Glutamatergic neuron (in vitro differentiated cells): ENCODE measurements around the gene TLE1. TPM values are rescaled to one million over a fixed set of nuclear protein-coding genes. Genes with fewer than 3 reads are reported as not detected.
A peak's percentile ranks its signal among the peaks of the same experiment; 100 is the strongest.
"Not testable (repeated sequence)": the region's sequence is repeated elsewhere in the genome, so short reads cannot be mapped to it uniquely, and the experiment has no call there.

Experiments used
- DNase-seq: peaks from one replicate; pipeline ENCODE4 v3.0.0; 2022
- H3K27ac Mint-ChIP-seq: one replicate; pipeline ENCODE4 v1.8.0; 2020; ENCODE audit warnings: mild to moderate bottlenecking, mixed read lengths, inconsistent platforms; ENCODE audit not compliant: unreplicated experiment
- H3K27me3 Mint-ChIP-seq: one replicate; pipeline ENCODE4 v1.8.0; 2020; ENCODE audit warnings: mild to moderate bottlenecking, moderate library complexity, mixed read lengths, inconsistent platforms; ENCODE audit not compliant: unreplicated experiment
- H3K36me3 Mint-ChIP-seq: one replicate; pipeline ENCODE4 v1.8.0; 2020; ENCODE audit warnings: mild to moderate bottlenecking, mixed read lengths, inconsistent platforms; ENCODE audit not compliant: unreplicated experiment
- H3K4me1 Mint-ChIP-seq: one replicate; pipeline ENCODE4 v1.8.0; 2020; ENCODE audit warnings: mild to moderate bottlenecking, low read depth, mixed read lengths, inconsistent platforms; ENCODE audit not compliant: unreplicated experiment
- H3K4me3 Mint-ChIP-seq: one replicate; pipeline ENCODE4 v1.8.0; 2020; ENCODE audit warnings: mild to moderate bottlenecking, mixed read lengths, inconsistent platforms; ENCODE audit not compliant: unreplicated experiment
- H3K9me3 Mint-ChIP-seq: one replicate; pipeline ENCODE4 v1.8.0; 2020; ENCODE audit warnings: mild to moderate bottlenecking, moderate library complexity, mixed read lengths, inconsistent platforms; ENCODE audit not compliant: unreplicated experiment
- total RNA-seq: library from RNA; stranded (reverse); fragmentation: NEBNext Ultra II Directional; extraction: Animal tissue kit (Norgen Biotek cat#: 25700); gene quantifications from one replicate; pipeline ENCODE4 v1.2.1, GENCODE V29; 2021; ENCODE audit not compliant: unreplicated experiment
- TF ChIP-seq, protein P1 (sequence below): fragments of 200-600 bp; sonication (generic); IDR thresholded peaks from one replicate; pipeline ENCODE4 v1.5.0; 2021; ENCODE audit not compliant: partially characterized antibody, unreplicated experiment

The TLE1 gene
- total RNA-seq, 1 donor from 2014 or later, result 345 TPM

DNA sequence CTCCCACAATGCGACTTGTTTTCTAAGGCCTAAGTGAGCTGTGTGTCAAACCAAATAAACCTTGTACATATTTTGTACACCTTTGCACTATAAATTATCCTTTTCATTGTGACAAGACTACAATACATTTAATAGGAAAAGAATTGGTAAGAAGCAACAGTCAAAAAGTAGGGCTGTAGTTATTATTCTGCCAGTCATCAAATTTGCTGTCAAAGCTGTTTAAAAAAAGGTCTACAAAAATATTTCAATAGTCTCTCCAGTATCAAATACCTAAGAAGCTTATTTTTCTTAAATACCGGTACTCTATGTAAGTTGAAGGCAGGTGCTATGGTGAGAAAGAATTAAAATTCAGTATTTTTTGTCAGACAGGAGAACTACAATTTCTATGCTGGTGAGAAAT, 40.5 kb downstream of the TLE1 start:
- Mint-ChIP-seq H3K27me3 (peaks cover 26% of the 10 kb centered on the region), H3K4me3 (peak overlapping the region; percentile 82), H3K4me1 (peaks cover 63% of the 10 kb centered on the region), H3K27ac (peak overlapping the region; percentile 98), H3K9me3 (peaks cover 29% of the 10 kb centered on the region), H3K36me3 (peaks cover 7% of the 10 kb centered on the region)
- TF ChIP-seq, protein P1, sequence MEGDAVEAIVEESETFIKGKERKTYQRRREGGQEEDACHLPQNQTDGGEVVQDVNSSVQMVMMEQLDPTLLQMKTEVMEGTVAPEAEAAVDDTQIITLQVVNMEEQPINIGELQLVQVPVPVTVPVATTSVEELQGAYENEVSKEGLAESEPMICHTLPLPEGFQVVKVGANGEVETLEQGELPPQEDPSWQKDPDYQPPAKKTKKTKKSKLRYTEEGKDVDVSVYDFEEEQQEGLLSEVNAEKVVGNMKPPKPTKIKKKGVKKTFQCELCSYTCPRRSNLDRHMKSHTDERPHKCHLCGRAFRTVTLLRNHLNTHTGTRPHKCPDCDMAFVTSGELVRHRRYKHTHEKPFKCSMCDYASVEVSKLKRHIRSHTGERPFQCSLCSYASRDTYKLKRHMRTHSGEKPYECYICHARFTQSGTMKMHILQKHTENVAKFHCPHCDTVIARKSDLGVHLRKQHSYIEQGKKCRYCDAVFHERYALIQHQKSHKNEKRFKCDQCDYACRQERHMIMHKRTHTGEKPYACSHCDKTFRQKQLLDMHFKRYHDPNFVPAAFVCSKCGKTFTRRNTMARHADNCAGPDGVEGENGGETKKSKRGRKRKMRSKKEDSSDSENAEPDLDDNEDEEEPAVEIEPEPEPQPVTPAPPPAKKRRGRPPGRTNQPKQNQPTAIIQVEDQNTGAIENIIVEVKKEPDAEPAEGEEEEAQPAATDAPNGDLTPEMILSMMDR, result no peak
- no peak for DNase-seq

DNA sequence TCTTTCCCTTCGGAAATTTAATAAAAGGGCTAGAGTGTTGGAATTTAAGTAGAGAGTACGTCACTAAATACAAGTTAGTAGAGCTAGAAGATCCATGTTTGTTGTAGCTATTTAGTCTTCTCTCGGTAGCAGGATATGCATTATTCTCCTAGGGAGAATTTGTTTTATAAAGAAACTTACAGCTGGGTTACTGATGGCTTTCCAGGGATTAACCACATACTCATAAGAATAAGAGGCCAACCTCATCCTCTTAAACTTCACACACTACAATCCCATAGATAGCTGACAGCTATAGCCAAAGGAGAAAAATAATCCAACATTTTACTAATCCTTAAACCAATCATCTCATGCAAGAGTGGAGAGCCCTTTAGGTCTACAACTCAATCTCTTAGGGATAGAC, 43.0 kb downstream of the TLE1 start:
- Mint-ChIP-seq H3K27ac (peak overlapping the region; percentile 52), H3K27me3 (peaks cover 30% of the 10 kb centered on the region), H3K9me3 (peaks cover 37% of the 10 kb centered on the region), H3K4me1 (peaks cover 54% of the 10 kb centered on the region), H3K36me3 (peaks cover 13% of the 10 kb centered on the region), H3K4me3 (no peak overlapping the region)
- DNase-seq, result no peak
- TF ChIP-seq, protein P1, result no peak

DNA sequence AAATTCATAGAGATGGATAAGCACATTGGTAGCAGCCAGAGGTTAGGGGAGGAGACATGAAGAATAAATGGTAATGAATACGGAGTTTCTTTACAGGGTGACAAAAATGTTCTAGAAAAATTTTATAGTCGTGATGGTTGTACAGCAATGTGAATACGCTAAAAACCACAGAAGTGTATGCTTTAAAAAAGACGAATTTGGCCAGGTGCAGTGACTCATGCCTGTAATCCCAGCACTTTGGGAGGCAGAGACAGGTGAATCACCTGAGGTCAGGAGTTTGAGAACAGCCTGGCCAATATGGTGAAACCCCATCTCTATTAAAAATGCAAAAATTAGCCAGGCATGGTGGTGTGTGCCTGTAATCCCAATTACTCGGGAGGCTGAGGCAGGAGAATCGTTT, 44.8 kb downstream of the TLE1 start:
- H3K36me3 Mint-ChIP-seq, result not testable (repeated sequence)
- H3K4me1 Mint-ChIP-seq, result peaks cover 50% of the 10 kb centered on the region

DNA sequence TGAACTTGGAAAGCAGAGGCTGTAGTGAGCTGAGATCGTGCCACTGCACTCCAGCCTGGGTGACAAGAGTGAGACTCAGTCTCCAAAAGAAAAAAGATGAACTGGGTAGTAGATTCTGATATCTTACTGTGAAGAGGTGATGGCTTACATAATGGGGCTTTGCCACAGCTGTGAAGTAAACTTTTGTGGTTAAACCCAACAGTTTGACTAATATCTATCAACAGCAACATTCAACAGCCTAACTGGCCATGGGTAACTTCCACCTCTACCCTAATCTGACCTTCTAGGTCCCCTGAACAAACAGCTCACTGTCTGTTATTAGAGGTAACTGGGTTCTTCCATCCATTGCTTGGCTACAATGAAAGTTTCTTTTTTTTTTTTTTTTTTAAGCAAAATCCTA, 52.1 kb downstream of the TLE1 start:
- no peak overlapping the region for H3K4me3 Mint-ChIP-seq
- H3K27ac Mint-ChIP-seq, result no peak overlapping the region
- peaks cover 9% of the 10 kb centered on the region for H3K27me3 Mint-ChIP-seq
- DNase-seq, result no peak
- no peaks in the 10 kb centered on the region for H3K36me3 Mint-ChIP-seq
- TF ChIP-seq, protein P1, result no peak
- H3K4me1 Mint-ChIP-seq, result peaks cover 58% of the 10 kb centered on the region
- peaks cover 13% of the 10 kb centered on the region for H3K9me3 Mint-ChIP-seq

More for the DNA sequence above, 44.8 kb downstream of the TLE1 start:
- Mint-ChIP-seq H3K27ac (peak overlapping the region; percentile 69), H3K27me3 (peaks cover 29% of the 10 kb centered on the region), H3K9me3 (peaks cover 32% of the 10 kb centered on the region)
- DNase-seq, H3K4me3 Mint-ChIP-seq: not testable (repeated sequence)

DNA sequence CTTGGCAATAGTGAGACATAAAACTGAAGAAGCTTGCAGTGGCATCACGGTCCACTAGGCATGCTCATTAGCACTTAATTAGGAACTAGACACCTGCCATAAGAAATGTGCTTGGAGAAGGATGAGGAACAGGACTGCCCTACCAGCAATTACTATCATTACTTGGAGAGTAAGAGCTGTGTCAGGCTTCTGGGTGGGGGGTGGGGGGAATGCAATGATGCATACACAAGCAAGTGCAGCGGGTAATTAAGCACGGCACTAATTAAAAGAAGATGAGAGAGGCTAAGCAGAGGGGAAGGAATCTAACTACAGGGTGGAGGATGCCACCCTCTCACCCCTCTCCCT, 53.1 kb downstream of the TLE1 start:
- peaks cover 8% of the 10 kb centered on the region for H3K27me3 Mint-ChIP-seq
- TF ChIP-seq, protein P1, result no peak
- peaks cover 59% of the 10 kb centered on the region for H3K4me1 Mint-ChIP-seq
- H3K4me3 Mint-ChIP-seq, result no peak overlapping the region
- H3K9me3 Mint-ChIP-seq, result peaks cover 12% of the 10 kb centered on the region
- DNase-seq, result no peak
- peaks cover 4% of the 10 kb centered on the region for H3K36me3 Mint-ChIP-seq
- H3K27ac Mint-ChIP-seq, result peak overlapping the region; percentile 22
